ENCODE data around the gene NHLRC4. TPM values are rescaled to one million over a fixed set of nuclear protein-coding genes. Genes with fewer than 3 reads are reported as not detected.

NHLRC4 gene
- total RNA-seq, 2 donors from 2014 or later: 1.1 TPM

GRCh38 chr16:590815-591200 lies 24.0 kb downstream of the NHLRC4 start:
- 78 to 79% methylated on average over 5 to 10 of the region's 10 CpGs for WGBS, 2 experiments (ENCODE audit: insufficient coverage in 1 of 2, insufficient read length in 1 of 2)
- peaks cover 31% of the 10 kb centered on the region for H3K27me3 Mint-ChIP-seq (ENCODE audit: insufficient read depth)
- H3K4me1 Mint-ChIP-seq: peaks cover 10% of the 10 kb centered on the region
- TF ChIP-seq CTCF (conservative IDR thresholded peaks at IDR 0.05): no peak
- peaks cover 8% of the 10 kb centered on the region for H3K36me3 Mint-ChIP-seq (ENCODE audit: low read depth)
- H3K27me3 ChIP-seq (ENCODE audit: control insufficient read depth, insufficient read depth, low read length, poor library complexity, severe bottlenecking): peaks cover 16% of the 10 kb centered on the region
- H3K27ac ChIP-seq (ENCODE audit: low read depth, low read length): no peak overlapping the region
- H3K4me1 ChIP-seq (ENCODE audit: control insufficient read depth, insufficient read depth, low read length): no peaks in the 10 kb centered on the region
- peak overlapping the region; percentile 53 for H3K9ac ChIP-seq (ENCODE audit: extremely low read depth, low read length, poor library complexity, severe bottlenecking)
- no peaks in the 10 kb centered on the region for H3K9me3 ChIP-seq (ENCODE audit: control insufficient read depth, low read length)
- peak overlapping the region; percentile 87 for H3K4me3 ChIP-seq (ENCODE audit: low read length)
- H3K36me3 ChIP-seq (ENCODE audit: control insufficient read depth, insufficient read depth, low read length): no peaks in the 10 kb centered on the region
- H3K4me3 Mint-ChIP-seq: peak overlapping the region; percentile 89
- DNase-seq: no peak
- peak overlapping the region; percentile 40 for H3K27ac Mint-ChIP-seq
- H3K9me3 Mint-ChIP-seq: no peaks in the 10 kb centered on the region

- Histone ChIP-seq H3K27me3 (ENCODE audit: control insufficient read depth, insufficient read depth, low read length, poor library complexity, severe bottlenecking) (peaks cover 12% of the 10 kb centered on the region), H3K27ac (ENCODE audit: low read depth, low read length) (no peak overlapping the region), H3K4me3 (ENCODE audit: low read length) (peak overlapping the region; percentile 87), H3K4me1 (ENCODE audit: control insufficient read depth, insufficient read depth, low read length) (no peaks in the 10 kb centered on the region), H3K9me3 (ENCODE audit: control insufficient read depth, low read length) (no peaks in the 10 kb centered on the region), H3K9ac (ENCODE audit: extremely low read depth, low read length, poor library complexity, severe bottlenecking) (no peak overlapping the region), H3K36me3 (ENCODE audit: control insufficient read depth, insufficient read depth, low read length) (no peaks in the 10 kb centered on the region)
- 80 to 93% methylated on average over 3 to 8 of the region's 8 CpGs for WGBS, 2 experiments (ENCODE audit: insufficient coverage in 1 of 2, insufficient read length in 1 of 2)
- Mint-ChIP-seq H3K4me1 (peaks cover 10% of the 10 kb centered on the region), H3K9me3 (no peaks in the 10 kb centered on the region), H3K4me3 (peak overlapping the region; percentile 89), H3K36me3 (ENCODE audit: low read depth) (peaks cover 11% of the 10 kb centered on the region), H3K27ac (peak overlapping the region; percentile 40), H3K27me3 (ENCODE audit: insufficient read depth) (peaks cover 26% of the 10 kb centered on the region)
- no peak for TF ChIP-seq CTCF (conservative IDR thresholded peaks at IDR 0.05)
- no peak for DNase-seq
These were observed 24.4 kb downstream of the NHLRC4 start for GRCh38 chr16:591231-591630.

- H3K36me3 Mint-ChIP-seq (ENCODE audit: low read depth): peaks cover 18% of the 10 kb centered on the region
- H3K9ac ChIP-seq (ENCODE audit: extremely low read depth, low read length, poor library complexity, severe bottlenecking): no peak overlapping the region
These were observed 25.2 kb downstream of the NHLRC4 start for GRCh38 chr16:591892-592517.

More at GRCh38 chr16:591892-592517, 25.2 kb downstream of the NHLRC4 start:
- Mint-ChIP-seq H3K27ac (no peak overlapping the region), H3K27me3 (ENCODE audit: insufficient read depth) (peaks cover 19% of the 10 kb centered on the region), H3K4me1 (peaks cover 10% of the 10 kb centered on the region), H3K9me3 (no peaks in the 10 kb centered on the region), H3K4me3 (no peak overlapping the region)
- Histone ChIP-seq H3K36me3 (ENCODE audit: control insufficient read depth, insufficient read depth, low read length) (no peaks in the 10 kb centered on the region), H3K27me3 (ENCODE audit: control insufficient read depth, insufficient read depth, low read length, poor library complexity, severe bottlenecking) (peaks cover 9% of the 10 kb centered on the region), H3K27ac (ENCODE audit: low read depth, low read length) (no peak overlapping the region), H3K4me3 (ENCODE audit: low read length) (no peak overlapping the region), H3K9me3 (ENCODE audit: control insufficient read depth, low read length) (no peaks in the 10 kb centered on the region), H3K4me1 (ENCODE audit: control insufficient read depth, insufficient read depth, low read length) (no peaks in the 10 kb centered on the region)
- no peak for DNase-seq
- 93 to 97% methylated on average over 12 to 15 of the region's 15 CpGs for WGBS, 2 experiments (ENCODE audit: insufficient coverage in 1 of 2, insufficient read length in 1 of 2)
- TF ChIP-seq CTCF (conservative IDR thresholded peaks at IDR 0.05): no peak
